ENCODE data around the gene PLK5. TPM values are rescaled to one million over a fixed set of nuclear protein-coding genes. Genes with fewer than 3 reads are reported as not detected.

Gene PLK5
- total RNA-seq, 1 donor from 2014 or later, result 0.09 TPM

DNA sequence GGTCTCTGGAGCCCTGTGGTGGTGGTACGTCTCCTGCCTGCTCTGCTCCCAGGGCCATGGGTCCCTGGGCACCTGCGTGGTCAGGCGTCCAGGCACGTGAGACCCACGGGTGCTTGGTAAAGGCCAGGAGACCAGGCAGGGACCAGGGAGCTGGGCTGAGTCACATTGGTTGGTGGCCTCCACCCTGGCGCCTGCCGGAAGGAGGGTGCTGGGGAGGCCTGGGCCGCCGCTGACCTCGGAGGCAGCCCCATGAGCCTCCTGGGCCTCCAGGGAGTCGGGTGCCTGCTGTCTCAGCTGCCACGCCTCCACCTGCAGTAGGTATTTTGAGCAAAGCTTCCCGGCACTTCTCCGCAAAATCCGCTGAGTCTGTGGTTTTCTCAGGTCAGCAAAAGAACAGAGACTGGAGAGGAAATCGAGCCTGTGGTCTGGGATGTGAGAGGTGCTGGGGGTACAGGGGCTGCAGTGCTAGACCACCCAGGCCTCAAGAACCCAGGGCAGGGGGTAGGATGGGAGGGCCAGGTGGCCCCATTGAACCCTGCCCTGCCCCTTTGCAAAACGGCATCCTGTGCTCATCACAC lies 3.6 kb upstream of the PLK5 start:
- H3K9me3 ChIP-seq (ENCODE audit: insufficient read depth, low read depth, low read length), result peaks cover 7% of the 10 kb centered on the region
- H3K36me3 ChIP-seq (ENCODE audit: insufficient read depth, low read length), result no peaks in the 10 kb centered on the region
- H3K79me2 ChIP-seq (ENCODE audit: insufficient read depth, low read length), result no peaks in the 10 kb centered on the region
- Mint-ChIP-seq H3K4me1 (ENCODE audit: low read depth, unreplicated experiment) (no peaks in the 10 kb centered on the region), H3K27ac (ENCODE audit: unreplicated experiment) (no peak overlapping the region), H3K36me3 (ENCODE audit: low read depth, unreplicated experiment) (no peaks in the 10 kb centered on the region), H3K27me3 (ENCODE audit: low read depth, unreplicated experiment) (peaks cover 46% of the 10 kb centered on the region), H3K4me3 (ENCODE audit: unreplicated experiment) (no peak overlapping the region), H3K9me3 (ENCODE audit: unreplicated experiment) (peaks cover 4% of the 10 kb centered on the region)
- H3K27me3 ChIP-seq (ENCODE audit: insufficient read depth, low read length), result peaks cover 24% of the 10 kb centered on the region
- peaks cover 7% of the 10 kb centered on the region for H4K20me1 ChIP-seq (ENCODE audit: insufficient read depth, low read length)
- H3K4me3 ChIP-seq (ENCODE audit: insufficient read depth, low read depth, low read length), result no peak overlapping the region
- TF ChIP-seq EZH2 (IDR thresholded peaks at IDR 0.05; ENCODE audit: insufficient read depth, low read length), result no peak
- TF ChIP-seq CTCF (IDR thresholded peaks at IDR 0.05; ENCODE audit: insufficient read depth, low read depth, low read length), result no peak
- H3K27ac ChIP-seq (ENCODE audit: low read depth, low read length), result no peak overlapping the region
- FAIRE-seq, result no peak
- no peak overlapping the region for H3K4me2 ChIP-seq (ENCODE audit: low read length)
- H2AFZ ChIP-seq (ENCODE audit: low read depth, low read length), result no peak overlapping the region
- DNase-seq (ENCODE audit: low read depth), result no peak
- H3K9ac ChIP-seq (ENCODE audit: low read length), result no peak overlapping the region
- H3K4me1 ChIP-seq (ENCODE audit: insufficient read depth, low read length), result no peaks in the 10 kb centered on the region

DNA sequence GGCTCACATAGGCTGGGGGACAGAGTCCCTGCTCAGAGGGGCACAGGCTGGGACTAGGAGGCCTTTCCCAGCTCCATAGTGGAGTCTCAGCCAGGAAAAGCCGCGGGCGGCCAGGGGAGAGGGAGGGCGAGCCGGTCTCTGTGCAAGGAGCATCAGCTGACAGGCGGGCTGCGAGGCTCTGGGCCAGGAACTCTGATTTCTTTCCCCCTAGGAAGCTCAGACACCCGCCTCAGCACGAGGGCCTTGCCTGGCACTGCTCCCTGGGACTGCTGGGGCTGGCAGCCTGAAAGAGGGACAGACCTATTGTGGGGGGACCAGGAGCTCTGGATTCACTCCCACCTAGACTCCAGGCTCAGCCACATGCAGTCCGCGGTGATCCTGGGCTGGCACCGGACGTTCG lies 2.2 kb upstream of the PLK5 start:
- Histone ChIP-seq H4K20me1 (ENCODE audit: insufficient read depth, low read length) (peaks cover 7% of the 10 kb centered on the region), H3K27me3 (ENCODE audit: insufficient read depth, low read length) (peaks cover 27% of the 10 kb centered on the region), H3K27ac (ENCODE audit: low read depth, low read length) (no peak overlapping the region), H3K36me3 (ENCODE audit: insufficient read depth, low read length) (no peaks in the 10 kb centered on the region), H2AFZ (ENCODE audit: low read depth, low read length) (no peak overlapping the region), H3K9ac (ENCODE audit: low read length) (no peak overlapping the region), H3K4me2 (ENCODE audit: low read length) (no peak overlapping the region), H3K4me3 (ENCODE audit: insufficient read depth, low read depth, low read length) (no peak overlapping the region), H3K79me2 (ENCODE audit: insufficient read depth, low read length) (no peaks in the 10 kb centered on the region), H3K4me1 (ENCODE audit: insufficient read depth, low read length) (no peaks in the 10 kb centered on the region), H3K9me3 (ENCODE audit: insufficient read depth, low read depth, low read length) (peaks cover 3% of the 10 kb centered on the region)
- Mint-ChIP-seq H3K36me3 (ENCODE audit: low read depth, unreplicated experiment) (no peaks in the 10 kb centered on the region), H3K4me3 (ENCODE audit: unreplicated experiment) (no peak overlapping the region), H3K27ac (ENCODE audit: unreplicated experiment) (no peak overlapping the region), H3K9me3 (ENCODE audit: unreplicated experiment) (peaks cover 4% of the 10 kb centered on the region), H3K27me3 (ENCODE audit: low read depth, unreplicated experiment) (peaks cover 46% of the 10 kb centered on the region), H3K4me1 (ENCODE audit: low read depth, unreplicated experiment) (no peaks in the 10 kb centered on the region)
- FAIRE-seq (no peak), DNase-seq (ENCODE audit: low read depth) (no peak)
- no peak for TF ChIP-seq CTCF (IDR thresholded peaks at IDR 0.05; ENCODE audit: insufficient read depth, low read depth, low read length)
- TF ChIP-seq EZH2 (IDR thresholded peaks at IDR 0.05; ENCODE audit: insufficient read depth, low read length), result no peak

- Histone ChIP-seq H4K20me1 (ENCODE audit: insufficient read depth, low read length) (peaks cover 7% of the 10 kb centered on the region), H3K36me3 (ENCODE audit: insufficient read depth, low read length) (no peaks in the 10 kb centered on the region), H3K9me3 (ENCODE audit: insufficient read depth, low read depth, low read length) (peaks cover 3% of the 10 kb centered on the region), H3K4me3 (ENCODE audit: insufficient read depth, low read depth, low read length) (no peak overlapping the region), H3K27me3 (ENCODE audit: insufficient read depth, low read length) (peaks cover 27% of the 10 kb centered on the region), H3K4me2 (ENCODE audit: low read length) (no peak overlapping the region), H3K27ac (ENCODE audit: low read depth, low read length) (no peak overlapping the region), H3K4me1 (ENCODE audit: insufficient read depth, low read length) (no peaks in the 10 kb centered on the region), H3K9ac (ENCODE audit: low read length) (no peak overlapping the region), H2AFZ (ENCODE audit: low read depth, low read length) (no peak overlapping the region), H3K79me2 (ENCODE audit: insufficient read depth, low read length) (no peaks in the 10 kb centered on the region)
- no peaks in the 10 kb centered on the region for H3K4me1 Mint-ChIP-seq (ENCODE audit: low read depth, unreplicated experiment)
- DNase-seq (ENCODE audit: low read depth) (no peak), FAIRE-seq (no peak)
- TF ChIP-seq EZH2 (IDR thresholded peaks at IDR 0.05; ENCODE audit: insufficient read depth, low read length) (no peak), CTCF (IDR thresholded peaks at IDR 0.05; ENCODE audit: insufficient read depth, low read depth, low read length) (no peak)
- no peak overlapping the region for H3K27ac Mint-ChIP-seq (ENCODE audit: unreplicated experiment)
- no peak overlapping the region for H3K4me3 Mint-ChIP-seq (ENCODE audit: unreplicated experiment)
- peaks cover 45% of the 10 kb centered on the region for H3K27me3 Mint-ChIP-seq (ENCODE audit: low read depth, unreplicated experiment)
- H3K36me3 Mint-ChIP-seq (ENCODE audit: low read depth, unreplicated experiment), result no peaks in the 10 kb centered on the region
- peaks cover 4% of the 10 kb centered on the region for H3K9me3 Mint-ChIP-seq (ENCODE audit: unreplicated experiment)
Measured at GRCh38 chr19:1522061-1522460, 1.8 kb upstream of the PLK5 start.

Data from astrocyte (in vitro differentiated cells and primary cell).